Measurements from ENCODE around the gene TMEM135.

GRCh38 chr11:86990031-86990430, 47.7 kb upstream of the TMEM135 start:
- TF ChIP-seq CTCF (IDR thresholded peaks at IDR 0.05; ENCODE audit: low read depth, low read length, poor library complexity, severe bottlenecking), result no peak
- TF ChIP-seq EZH2phosphoT487 (IDR thresholded peaks at IDR 0.05; ENCODE audit: borderline replicate concordance, low read length), result no peak
